Brain microvascular endothelial cell (primary cell): ENCODE results near the gene EXT2.
A peak's percentile ranks its signal among the peaks of the same experiment; 100 is the strongest.

Source experiments
- DNase-seq: peaks from one replicate; pipeline ENCODE4 v3.0.0-alpha.2; 2020
- H3K27ac ChIP-seq: fragments of 250-450 bp; sonication (Bioruptor Pico); 2 replicates; pipeline ENCODE4 v1.5.1; 2020; ENCODE audit warnings: mild to moderate bottlenecking, moderate library complexity
- H3K27me3 ChIP-seq: fragments of 250-450 bp; sonication (Bioruptor Pico); replicated peaks from 2 replicates; pipeline ENCODE4 v1.5.1; 2020; ENCODE audit warnings: mild to moderate bottlenecking
- H3K36me3 ChIP-seq: fragments of 250-450 bp; sonication (Bioruptor Pico); replicated peaks from 2 replicates; pipeline ENCODE4 v1.5.1; 2020; ENCODE audit warnings: mild to moderate bottlenecking
- H3K4me3 ChIP-seq: 2 replicates; pipeline ENCODE4 v1.5.1; 2011; ENCODE audit warnings: low read depth, mild to moderate bottlenecking, control low read depth, low read length, moderate library complexity
- CTCF ChIP-seq: IDR thresholded peaks from 2 replicates; pipeline ENCODE4 v1.5.1; 2011; ENCODE audit warnings: low read depth, mild to moderate bottlenecking, moderate library complexity, low read length, control low read depth, inconsistent platforms; ENCODE audit errors: missing control alignments
- in situ Hi-C: cut with HindIII; loops from 2 replicates; pipeline ENCODE4 v1.10.0; 2017; ENCODE audit warnings: low sequenced_read_pairs, low pct_ligation_motif_present

Gene EXT2

DNA sequence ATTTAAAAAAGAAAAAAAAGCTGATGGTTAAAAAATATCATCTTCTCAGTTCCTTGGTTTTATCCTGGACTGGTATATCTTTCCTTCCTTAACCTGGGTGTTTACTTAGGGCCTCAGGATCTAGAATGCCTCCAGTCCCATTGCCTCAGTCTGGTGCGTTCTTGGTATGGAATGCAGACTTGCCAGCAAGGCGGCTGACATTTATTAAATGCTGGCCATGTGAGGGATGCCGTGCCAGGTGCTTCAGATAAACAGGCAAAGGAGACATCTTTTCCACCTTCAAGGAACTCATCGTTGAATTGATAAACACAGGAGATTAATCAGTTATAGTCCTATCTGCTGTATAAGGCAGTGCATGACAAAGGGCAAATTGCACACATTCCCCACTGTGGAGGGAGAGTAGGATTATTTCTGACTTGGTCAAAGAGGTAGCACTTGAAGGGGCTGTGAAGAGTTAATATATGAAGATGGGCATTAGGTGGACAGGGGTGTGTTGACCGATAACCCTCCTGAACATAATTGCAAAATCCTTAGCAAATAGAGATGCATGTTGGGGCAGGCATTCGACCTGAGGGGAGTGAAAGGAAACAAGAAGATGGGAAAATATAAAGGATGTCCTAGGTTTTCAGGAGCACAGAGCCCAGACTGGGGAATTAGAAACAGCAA, 160.1 kb downstream of the EXT2 start:
- Histone ChIP-seq H3K27ac (no peak overlapping the region), H3K4me3 (no peak overlapping the region), H3K36me3 (no peaks in the 10 kb centered on the region), H3K27me3 (no peaks in the 10 kb centered on the region)
- no peak for DNase-seq
- in situ Hi-C loops: no loop called here
- no peak for TF ChIP-seq CTCF

DNA sequence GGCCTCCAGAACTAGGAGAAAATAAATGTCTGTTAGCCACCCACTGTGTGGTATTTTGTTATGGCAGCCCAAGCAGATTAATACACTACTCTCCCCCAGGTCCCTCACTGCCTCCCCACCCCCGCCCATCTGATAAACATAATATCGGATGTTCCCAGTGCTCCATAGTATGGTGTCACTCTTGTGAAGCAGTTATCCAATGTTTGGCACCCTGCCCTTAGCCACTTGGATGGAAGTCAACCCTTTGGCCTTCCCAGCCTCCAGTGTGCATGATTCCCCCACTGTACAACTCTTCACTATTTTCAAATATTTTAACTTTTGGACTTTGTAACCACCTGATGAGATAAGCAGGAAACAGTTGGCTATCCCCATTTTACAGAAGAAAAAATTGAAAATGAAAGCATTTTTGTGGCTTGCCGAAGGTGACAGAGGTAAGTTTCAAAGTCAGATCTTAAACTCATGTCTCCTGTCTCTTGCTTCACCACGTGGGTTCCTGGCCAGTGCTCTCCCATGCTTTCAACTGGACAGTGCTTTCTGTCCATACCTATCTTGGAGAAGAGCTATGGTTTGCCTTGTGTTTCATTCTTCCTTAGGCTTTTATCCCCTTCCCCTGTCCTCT, 161.3 kb downstream of the EXT2 start:
- Histone ChIP-seq H3K27ac (no peak overlapping the region), H3K36me3 (no peaks in the 10 kb centered on the region), H3K27me3 (no peaks in the 10 kb centered on the region), H3K4me3 (no peak overlapping the region)
- no peak for DNase-seq
- TF ChIP-seq CTCF: no peak
- in situ Hi-C loops: no loop called here

DNA sequence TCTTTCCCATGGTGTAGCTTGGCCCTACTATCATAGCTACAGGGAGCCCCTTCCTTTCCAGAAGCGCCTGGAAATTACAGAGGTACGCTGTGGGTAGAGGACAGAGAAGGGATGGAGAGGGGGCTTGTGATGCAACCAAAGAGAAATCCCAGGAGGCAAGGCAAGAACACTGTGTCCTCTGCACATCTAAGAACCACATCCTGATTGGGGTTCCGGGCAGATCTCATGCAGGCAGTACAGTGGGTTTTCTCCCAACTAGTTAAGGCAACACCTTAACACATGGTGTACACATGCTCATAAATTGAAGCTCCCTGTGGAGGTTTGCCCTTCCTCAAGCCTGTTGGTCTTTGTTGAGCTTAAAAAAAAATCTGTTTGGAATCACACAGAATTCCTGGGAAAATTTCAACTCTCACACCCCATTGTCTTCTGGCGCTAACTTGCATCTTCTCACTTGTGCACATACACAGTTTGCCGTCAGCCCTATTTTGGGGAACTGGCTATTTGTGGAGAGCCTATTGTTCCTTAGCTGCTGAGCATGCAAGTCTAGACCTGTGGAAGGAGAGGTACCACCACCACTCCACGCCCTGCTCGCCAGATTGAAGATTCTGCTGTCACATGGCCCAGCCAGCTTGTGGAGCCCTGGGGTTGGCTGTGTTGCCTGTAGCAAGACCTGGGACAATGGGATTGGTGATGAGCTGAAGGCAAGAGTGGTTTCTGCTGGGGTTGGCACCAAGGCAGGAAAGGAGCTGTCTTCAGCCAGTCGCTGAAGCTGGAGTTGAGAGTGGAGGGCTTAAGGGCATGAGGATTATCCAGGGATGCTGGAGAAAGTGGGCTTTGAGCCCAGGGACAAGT, 162.1 kb downstream of the EXT2 start:
- Histone ChIP-seq H3K4me3 (no peak overlapping the region), H3K27ac (no peak overlapping the region), H3K36me3 (no peaks in the 10 kb centered on the region), H3K27me3 (no peaks in the 10 kb centered on the region)
- no peak for DNase-seq
- in situ Hi-C loops: no loop called here
- no peak for TF ChIP-seq CTCF

- Histone ChIP-seq H3K4me3 (no peak overlapping the region), H3K36me3 (no peaks in the 10 kb centered on the region), H3K27me3 (no peaks in the 10 kb centered on the region), H3K27ac (no peak overlapping the region)
- TF ChIP-seq CTCF: peak; percentile 6
- in situ Hi-C loops: no loop called here
- no peak for DNase-seq
These were observed 162.7 kb downstream of the EXT2 start for GRCh38 chr11:44258190-44258489.

GRCh38 chr11:44258839-44259420, 163.5 kb downstream of the EXT2 start:
- Histone ChIP-seq H3K27me3 (no peaks in the 10 kb centered on the region), H3K4me3 (no peak overlapping the region), H3K36me3 (no peaks in the 10 kb centered on the region), H3K27ac (no peak overlapping the region)
- no peak for TF ChIP-seq CTCF
- in situ Hi-C loops: no loop called here
- no peak for DNase-seq
